ENCODE data around the gene KLB. TPM values are rescaled to one million over a fixed set of nuclear protein-coding genes. Genes with fewer than 3 reads are reported as not detected.
"Not testable (repeated sequence)": the region's sequence is repeated elsewhere in the genome, so short reads cannot be mapped to it uniquely, and the experiment has no call there.

KLB gene
- total RNA-seq, 2 experiments from 2014 or later, result not detected

GRCh38 chr4:39453738-39454137, 47.0 kb downstream of the KLB start:
- CTCF ChIA-PET, result interaction anchor here (0.7 kb wide), 1 partner anchor 24 kb away, joined by 3 read pairs; no protein-coding TSS in a partner anchor
- POLR2A ChIA-PET, result no interaction called here

GRCh38 chr4:39455486-39455885, 48.8 kb downstream of the KLB start:
- POLR2A ChIA-PET, result interaction anchor here (0.6 kb wide), 1 partner anchor 120 kb away, joined by 3 read pairs; no protein-coding TSS in a partner anchor
- CTCF ChIA-PET, result no interaction called here

- ChIA-PET POLR2A (interaction anchor here (0.5 to 1.8 kb wide), 2 partner anchors 9 to 426 kb away, joined by 3 to 14 read pairs; no protein-coding TSS in a partner anchor), CTCF (no interaction called here)
Observed at GRCh38 chr4:39456946-39457763, 50.4 kb downstream of the KLB start.

GRCh38 chr4:39458161-39458504, 51.4 kb downstream of the KLB start:
- CTCF ChIA-PET, result not testable (repeated sequence)
- POLR2A ChIA-PET, result interaction anchor here (1.5 to 2.2 kb wide), 5 partner anchors 11 to 240 kb away, joined by 6 to 10 read pairs (median 8); partner anchors contain the start of genes UBE2K and UGDH

- CTCF ChIA-PET, result interaction anchor here (1.1 to 1.4 kb wide), 2 partner anchors 11 to 92 kb away, joined by 3 read pairs; no protein-coding TSS in a partner anchor
- POLR2A ChIA-PET, result interaction anchor here (0.6 to 2.2 kb wide), 9 partner anchors 11 to 276 kb away, joined by 3 to 10 read pairs (median 6); partner anchors contain the start of genes UBE2K, UGDH and WDR19
Observed at GRCh38 chr4:39458505-39459300, 52.0 kb downstream of the KLB start, which contains the start of the genes LIAS and RPL9. LIAS (plus strand) TSS chr4:39459056; CDS start chr4:39459118, 62 bp downstream. RPL9 (minus strand) TSS chr4:39458922; CDS start chr4:39458439, 483 bp downstream.

GRCh38 chr4:39464886-39465501, 58.3 kb downstream of the KLB start:
- CTCF ChIA-PET, result interaction anchor here (1.5 kb wide), 1 partner anchor 562 kb away, joined by 3 read pairs; no protein-coding TSS in a partner anchor
- POLR2A ChIA-PET, result no interaction called here

GRCh38 chr4:39466747-39467146, 60.0 kb downstream of the KLB start:
- ChIA-PET CTCF (interaction anchor here (1.4 to 1.5 kb wide), 3 partner anchors 172 to 564 kb away, joined by 3 to 4 read pairs (median 3); partner anchors contain the start of gene SMIM14), POLR2A (no interaction called here)

GRCh38 chr4:39467464-39467863, 60.7 kb downstream of the KLB start:
- CTCF ChIA-PET, result no interaction called here
- POLR2A ChIA-PET, result no interaction called here

- POLR2A ChIA-PET, result interaction anchor here (0.5 to 1.3 kb wide), 4 partner anchors 10 to 142 kb away, joined by 3 to 11 read pairs (median 5); partner anchors contain the start of genes LIAS and RPL9
- CTCF ChIA-PET, result interaction anchor here (0.5 to 1.7 kb wide), 12 partner anchors 9 to 478 kb away, joined by 3 to 7 read pairs (median 4); partner anchors contain the start of genes UBE2K and UGDH
Observed at GRCh38 chr4:39469429-39470077, 62.8 kb downstream of the KLB start.

GRCh38 chr4:39470402-39470801, 63.7 kb downstream of the KLB start:
- POLR2A ChIA-PET, result no interaction called here
- CTCF ChIA-PET, result no interaction called here

- POLR2A ChIA-PET, result no interaction called here
- CTCF ChIA-PET, result interaction anchor here (0.6 kb wide), 1 partner anchor 902 kb away, joined by 4 read pairs; no protein-coding TSS in a partner anchor
Observed at GRCh38 chr4:39472396-39472795, 65.7 kb downstream of the KLB start.

GRCh38 chr4:39476187-39476895, 69.6 kb downstream of the KLB start:
- CTCF ChIA-PET, result no interaction called here
- POLR2A ChIA-PET, result no interaction called here

GRCh38 chr4:39480251-39480650, 73.5 kb downstream of the KLB start:
- ChIA-PET CTCF (no interaction called here), POLR2A (no interaction called here)

GRCh38 chr4:39480902-39481695, 74.4 kb downstream of the KLB start:
- CTCF ChIA-PET, result no interaction called here
- POLR2A ChIA-PET, result no interaction called here

- ChIA-PET CTCF (no interaction called here), POLR2A (no interaction called here)
Observed at GRCh38 chr4:39484582-39485272, 78.0 kb downstream of the KLB start.

GRCh38 chr4:39486221-39486804, 79.6 kb downstream of the KLB start:
- ChIA-PET POLR2A (no interaction called here), CTCF (no interaction called here)

- ChIA-PET CTCF (no interaction called here), POLR2A (no interaction called here)
Observed at GRCh38 chr4:39490322-39490721, 83.6 kb downstream of the KLB start.
